Epidermal melanocyte (primary cell): ENCODE results near the gene MAZ.

ENCODE experiments used
- DNase-seq: peaks from one replicate; pipeline ENCODE4 v3.0.0; 2011; ENCODE audit warnings: low spot score; ENCODE audit not compliant: insufficient read length

MAZ gene

DNA sequence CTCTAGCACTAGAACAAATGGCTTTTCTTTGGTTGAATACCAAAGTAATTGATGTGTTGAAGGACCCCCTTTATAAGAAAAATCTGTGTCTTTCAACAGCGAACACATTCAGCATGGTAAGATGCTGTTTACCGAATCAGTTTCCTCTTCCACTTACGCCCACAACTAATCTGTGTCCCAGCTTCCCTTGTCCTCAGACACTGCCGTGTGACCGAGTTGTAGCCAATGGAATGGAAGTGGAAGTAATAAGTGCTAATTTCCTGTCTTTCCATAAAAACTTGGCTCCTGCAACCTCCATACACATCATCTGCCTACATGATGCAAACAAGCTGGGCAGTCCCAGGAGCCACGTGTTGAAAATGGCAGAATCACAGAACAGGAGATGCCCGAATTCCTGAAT lies 46.3 kb downstream of the MAZ start:
- DNase-seq: no peak

DNA sequence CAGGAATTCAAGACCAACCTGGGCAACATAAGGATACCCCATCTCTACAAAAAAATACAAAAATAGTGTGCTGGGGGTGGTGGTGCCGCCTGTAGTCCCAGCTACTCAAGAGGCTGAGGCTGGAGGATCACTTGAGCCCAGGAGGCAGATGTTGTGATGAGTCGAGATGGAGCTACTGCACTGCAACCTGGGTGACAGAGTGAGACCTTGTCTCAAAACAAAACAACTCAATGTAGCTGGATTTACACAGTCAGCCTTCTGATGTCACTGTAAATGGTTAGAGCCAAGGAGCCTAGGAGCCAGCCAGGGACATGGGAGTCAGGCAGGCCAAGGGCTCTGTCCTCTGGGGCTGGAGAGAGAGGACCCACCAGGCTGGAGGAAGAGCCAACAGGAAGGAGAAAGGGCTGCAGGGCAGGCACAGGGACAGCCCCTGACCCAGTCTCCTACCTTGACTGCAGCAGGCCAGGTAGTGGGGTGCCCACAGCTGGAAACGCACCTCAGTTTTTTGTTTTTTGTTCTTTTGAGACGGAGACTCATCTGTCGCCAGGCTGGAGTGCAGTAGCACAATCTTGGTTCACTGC lies 48.3 kb downstream of the MAZ start:
- DNase-seq: no peak

DNA sequence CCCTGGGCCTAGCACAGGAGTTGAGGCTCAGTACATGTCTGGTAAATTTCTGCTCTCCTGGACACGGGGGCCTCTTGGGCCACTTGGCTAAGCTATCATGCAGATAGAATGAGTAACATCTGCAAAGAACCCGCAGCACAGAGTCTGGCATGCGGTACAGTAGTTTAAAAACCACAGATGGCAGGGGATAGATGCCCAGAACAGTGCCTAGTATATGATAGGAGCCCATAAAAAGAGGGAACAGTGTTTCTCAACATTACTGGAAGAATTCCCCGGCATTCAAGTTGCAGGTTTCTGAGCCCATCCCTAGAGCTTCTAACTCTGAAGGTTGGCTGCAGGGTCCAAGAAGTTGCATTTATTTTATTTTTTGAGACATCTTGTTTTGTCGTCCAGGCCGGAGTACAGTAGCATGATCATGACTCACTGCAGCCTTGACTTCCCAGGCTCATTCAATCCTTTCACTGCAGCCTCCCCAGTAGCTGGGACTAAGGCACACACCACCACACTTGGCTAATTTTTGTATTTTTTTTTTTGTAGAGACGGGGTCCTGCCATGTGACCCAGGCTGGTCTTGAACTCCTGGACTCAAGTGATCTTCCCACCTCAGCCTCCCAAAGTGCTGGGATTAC lies 50.9 kb downstream of the MAZ start:
- DNase-seq: no peak

DNA sequence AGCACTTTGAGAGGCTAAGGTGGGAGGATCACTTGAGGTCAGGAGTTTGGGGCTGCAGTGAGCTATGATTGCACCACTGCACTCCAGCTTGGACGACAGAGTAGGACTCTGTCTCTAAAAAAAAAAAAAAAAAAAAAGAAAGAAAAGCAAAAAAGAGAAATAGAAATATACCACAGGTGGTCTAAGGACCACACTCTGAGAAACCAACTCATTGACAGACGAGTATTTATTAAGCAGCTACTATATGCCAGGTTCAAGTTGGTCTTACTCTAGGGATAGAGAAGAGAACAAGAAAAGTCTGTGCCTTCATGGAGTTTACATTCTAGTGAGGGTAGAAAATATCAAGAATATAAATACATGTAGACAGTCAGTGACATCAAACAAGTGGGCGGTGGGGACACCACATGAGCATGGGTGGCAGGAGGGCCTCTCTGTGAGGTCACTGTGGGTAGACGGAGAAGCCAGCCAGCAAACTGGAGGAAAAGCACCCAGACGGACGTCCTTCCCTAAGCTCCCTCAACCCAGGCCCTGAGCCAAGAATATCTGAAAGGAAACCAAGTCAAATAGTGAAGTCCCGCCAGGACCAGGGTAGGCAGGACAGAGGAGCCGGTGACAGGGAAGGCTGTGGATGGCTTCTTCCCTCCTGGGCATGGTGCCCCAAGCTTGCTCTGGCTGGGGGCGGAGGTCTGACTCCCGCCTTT lies 52.0 kb downstream of the MAZ start:
- no peak for DNase-seq

DNA sequence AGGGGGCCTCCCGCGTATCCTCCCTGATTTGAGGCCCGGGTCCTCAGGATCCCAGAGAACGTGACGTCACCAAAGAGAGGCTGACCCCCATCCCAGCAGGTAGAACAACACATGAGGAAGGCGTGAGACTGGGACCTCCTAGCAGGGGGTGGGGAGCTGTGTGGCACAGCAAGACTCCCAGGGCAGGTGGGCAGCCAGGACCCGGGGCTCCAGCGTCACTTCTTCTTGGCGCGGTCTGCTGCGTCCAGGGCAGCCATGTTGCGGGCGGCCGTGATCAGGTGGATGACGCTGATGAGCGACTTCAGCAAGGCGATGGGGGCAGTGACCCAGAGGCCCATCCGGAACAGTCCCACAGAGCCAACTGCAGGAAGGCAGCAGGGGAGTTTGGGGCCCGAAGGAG lies 52.6 kb downstream of the MAZ start:
- DNase-seq: no peak

DNA sequence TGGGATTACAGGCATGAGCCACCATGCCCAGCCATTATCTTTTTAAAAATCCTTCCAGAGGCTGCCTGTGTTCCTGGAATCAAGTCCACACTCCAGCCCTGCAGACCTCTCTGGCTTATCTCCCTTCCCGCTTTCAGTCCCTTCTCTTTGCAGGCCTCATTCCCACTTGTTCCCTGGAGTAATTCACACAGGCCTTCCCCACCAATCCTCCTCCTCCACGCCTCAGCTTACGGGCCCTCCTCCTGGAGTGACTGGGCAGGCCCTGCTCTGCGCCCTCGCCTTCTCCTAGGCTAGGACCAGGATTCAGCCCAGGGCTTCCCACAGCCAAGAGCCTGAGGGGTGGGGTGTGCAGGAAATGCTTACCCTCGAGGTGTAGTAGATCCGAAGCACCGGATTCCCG lies 53.9 kb downstream of the MAZ start:
- no peak for DNase-seq
